Measurements from ENCODE around the gene FAM83F.

FAM83F gene

GRCh38 chr22:39995393-39996252 lies 869 bp downstream of the FAM83F start:
- no peak for FAIRE-seq

DNA sequence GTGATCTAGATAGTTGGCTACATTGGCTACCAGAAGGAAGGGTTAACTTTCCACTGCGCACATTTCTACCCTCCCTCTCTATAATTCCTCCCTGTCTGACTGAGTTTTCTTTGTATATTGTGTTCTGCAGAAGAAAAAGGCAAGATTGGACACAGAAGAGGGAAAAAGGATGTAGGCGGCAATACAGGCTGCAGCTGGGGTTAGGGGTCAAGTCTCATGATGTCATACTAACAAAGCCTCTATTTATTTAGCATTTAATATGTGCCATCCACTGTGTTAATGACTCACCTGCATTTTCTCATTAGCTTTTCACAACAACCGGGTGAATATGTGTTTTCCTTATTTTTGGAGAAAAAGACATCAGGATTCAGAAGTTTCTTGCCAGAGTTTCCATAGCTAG lies 2.0 kb downstream of the FAM83F start:
- no peak for FAIRE-seq

GRCh38 chr22:39997421-39997820 lies 2.7 kb downstream of the FAM83F start:
- no peak for FAIRE-seq

- FAIRE-seq = no peak
Measured at GRCh38 chr22:39997939-39998726, 3.4 kb downstream of the FAM83F start.

DNA sequence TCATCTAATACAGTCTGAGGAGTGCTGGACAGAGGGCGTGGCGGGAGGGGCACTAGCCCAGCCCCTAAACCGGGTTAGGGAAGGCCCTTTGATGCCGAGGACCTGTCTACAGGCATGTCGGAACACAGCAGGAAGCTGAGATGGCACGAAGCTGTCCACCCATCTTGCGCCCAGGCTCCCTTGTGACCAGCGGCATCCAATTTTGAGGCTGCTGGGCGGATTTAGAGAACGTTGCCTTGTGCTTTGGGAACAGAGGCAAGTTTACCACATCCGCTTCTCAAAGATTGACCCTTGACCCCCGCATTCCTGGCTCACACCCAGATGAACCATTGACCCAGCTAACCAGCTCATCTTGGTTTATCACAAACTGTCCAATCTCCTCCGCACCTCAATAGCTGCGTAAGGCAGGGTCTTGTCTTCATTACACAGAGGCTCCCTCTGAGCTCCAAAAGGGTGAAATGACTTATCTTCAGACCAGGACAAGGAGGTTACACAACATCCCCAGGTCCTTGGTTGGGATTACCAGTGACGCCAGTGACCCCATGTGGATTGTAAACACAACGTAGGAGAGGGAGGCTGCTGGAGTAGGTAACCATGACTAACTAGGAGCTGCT lies 4.5 kb downstream of the FAM83F start:
- no peak for FAIRE-seq

GRCh38 chr22:40000171-40000570 lies 5.4 kb downstream of the FAM83F start:
- no peak for FAIRE-seq

DNA sequence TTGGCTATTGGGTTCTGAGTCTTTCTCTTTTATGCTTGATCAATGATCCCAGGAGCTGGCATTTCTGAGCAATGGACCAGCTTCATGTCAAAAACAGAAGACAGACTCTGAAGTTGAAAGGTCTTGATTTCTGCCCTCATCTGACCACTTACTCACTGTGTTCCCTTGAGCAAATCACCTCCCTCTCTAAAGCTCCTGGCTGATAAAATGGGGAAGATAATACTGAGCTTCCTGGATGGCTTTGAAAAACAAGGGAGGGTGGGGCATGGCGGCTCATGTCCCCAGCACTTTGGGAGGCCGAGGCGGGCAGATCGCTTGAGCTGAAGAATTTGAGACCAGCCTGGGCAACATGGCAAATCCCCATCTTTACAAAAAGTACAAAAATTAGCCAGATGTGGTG lies 6.4 kb downstream of the FAM83F start:
- no peak for FAIRE-seq

DNA sequence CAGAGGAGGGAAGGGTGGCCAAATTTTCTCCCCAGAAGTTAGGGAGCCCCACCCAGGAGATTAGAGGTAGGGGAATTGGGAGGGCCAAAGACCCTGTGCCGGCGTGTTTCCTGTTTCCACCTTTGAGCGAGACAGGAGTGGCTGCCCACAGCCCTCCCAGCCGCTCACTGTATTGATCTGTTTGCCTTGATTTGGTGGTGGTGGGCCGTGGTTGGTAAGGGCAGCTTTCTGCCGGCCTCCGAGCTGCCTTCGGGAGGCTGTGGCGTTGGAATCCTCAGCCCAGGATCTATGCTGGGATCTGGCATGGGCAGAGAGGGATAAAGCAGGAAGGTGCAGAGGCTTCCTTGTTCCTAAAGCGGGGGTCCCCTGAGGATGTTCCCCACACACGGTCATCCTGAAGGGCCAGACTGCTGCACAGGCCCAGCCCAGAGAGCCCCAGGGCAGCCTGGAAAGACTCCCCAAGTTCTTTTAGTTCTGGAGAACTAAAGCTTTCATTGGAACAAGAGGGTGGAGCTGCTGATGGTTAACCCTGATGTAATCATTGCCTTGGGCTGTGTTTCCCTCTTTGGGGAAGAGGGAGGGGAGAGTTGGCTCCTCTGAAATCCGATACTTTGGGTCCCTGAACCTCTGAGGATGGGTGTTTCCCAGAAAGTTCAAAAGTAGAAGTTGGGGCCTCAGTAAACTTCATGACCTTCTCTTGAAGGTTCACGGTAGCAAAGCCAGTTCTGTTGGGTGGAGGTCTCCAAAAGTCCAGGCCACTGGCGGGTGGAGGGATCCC lies 7.2 kb downstream of the FAM83F start:
- no peak for FAIRE-seq

DNA sequence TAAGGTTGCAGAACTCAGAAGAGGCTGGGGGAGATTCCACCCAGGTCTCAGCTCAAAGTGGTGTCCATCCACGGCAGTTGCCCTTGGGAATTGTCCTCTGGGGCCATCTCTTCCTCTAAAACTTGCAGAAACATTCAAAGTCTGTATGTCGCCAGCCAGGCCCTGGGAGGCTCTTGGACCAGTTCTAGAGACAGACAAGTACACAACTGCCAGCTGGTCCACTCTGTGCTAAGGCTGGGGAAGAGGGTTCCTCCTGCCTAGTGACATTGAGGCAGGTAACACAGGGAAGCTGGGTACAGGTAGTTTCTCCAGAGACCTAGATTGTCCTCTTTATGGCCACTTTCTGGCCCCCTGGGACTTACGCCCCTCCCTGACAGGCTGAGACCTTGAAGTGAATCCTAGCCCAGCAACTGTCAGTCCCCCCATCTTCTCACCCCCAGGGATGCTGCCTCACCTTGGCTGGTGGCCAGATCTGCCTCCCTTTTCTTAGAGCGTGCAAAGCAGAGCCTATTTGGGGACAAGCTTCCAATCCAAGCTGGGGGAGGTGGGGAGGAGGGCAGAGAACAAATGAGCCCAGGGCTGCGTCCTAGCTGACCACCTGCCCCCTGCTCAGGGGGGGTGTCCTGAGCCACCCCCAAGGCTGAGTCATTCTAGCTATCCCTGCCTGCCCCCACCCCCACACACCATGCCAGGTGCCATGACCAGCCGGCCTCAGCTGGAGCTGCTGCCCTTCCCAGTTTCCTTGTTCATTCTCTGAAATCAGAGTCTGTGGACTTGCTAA lies 8.4 kb downstream of the FAM83F start:
- FAIRE-seq = no peak

DNA sequence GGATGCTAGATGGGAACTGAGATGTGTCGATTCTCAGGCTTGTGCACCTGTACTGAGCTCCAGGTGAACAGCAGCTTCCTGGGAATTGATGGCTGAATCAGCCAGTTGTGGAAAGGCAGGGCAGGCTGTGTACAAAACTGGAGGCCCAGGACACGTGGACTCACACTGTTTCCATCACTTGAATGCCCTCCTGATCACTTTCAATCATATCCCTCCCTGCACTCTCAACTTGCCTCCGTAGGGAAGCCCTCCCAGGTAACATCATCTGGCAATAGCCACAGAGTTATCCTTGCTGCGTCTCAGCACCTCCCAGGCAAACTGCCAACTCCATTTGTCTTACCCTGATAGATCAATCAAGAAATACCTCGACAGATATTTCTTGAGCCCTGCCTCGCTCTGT lies 10.1 kb downstream of the FAM83F start:
- FAIRE-seq = no peak

DNA sequence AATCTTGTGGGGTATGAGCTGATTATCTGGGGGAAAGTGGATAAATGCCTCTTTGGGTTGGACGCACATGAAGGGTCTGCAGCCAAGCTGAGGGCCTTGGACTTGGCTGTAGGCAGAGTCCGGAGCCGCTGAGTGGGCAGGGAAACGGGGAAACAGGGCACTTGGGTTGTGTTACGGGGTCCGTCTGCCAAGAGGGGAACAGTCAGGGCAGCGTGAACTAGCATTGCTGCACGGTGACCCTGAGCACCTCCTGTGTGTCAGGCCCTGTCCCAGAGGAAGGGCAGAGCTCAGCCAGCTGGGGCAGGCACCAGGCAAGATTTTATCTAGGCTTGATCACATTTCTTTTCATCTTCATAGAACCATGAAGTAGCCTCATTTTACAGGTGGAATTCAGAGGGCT lies 11.9 kb downstream of the FAM83F start:
- FAIRE-seq = no peak

- no peak for FAIRE-seq
Measured at GRCh38 chr22:40007853-40008710, 13.3 kb downstream of the FAM83F start.

DNA sequence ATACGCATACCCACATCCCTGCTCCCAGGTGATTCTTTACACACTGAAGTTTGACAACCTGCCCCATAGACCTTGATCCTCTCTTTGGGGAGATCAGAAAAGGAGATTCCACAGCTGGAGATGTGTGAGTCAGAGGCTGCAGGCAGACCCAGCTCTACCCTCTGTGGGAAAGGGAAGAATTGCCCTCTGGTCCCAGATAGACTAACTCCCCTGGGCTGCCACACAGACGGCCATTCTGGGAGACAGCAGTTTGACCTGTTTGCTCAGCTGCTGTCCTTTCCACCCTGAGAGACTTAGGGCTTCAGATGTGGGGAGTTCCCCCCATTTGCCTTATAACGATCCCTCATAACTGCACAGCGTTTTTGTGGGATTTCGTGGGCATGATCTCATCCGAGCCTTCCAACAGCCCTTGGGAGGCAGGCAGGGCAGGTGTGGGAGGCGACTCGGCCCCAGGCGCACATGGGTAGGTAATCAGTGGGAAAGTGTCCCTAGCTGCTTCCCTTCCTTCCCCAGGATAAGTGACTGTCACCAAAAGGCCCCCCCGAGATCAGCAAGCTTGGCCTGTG lies 14.1 kb downstream of the FAM83F start:
- FAIRE-seq = no peak

DNA sequence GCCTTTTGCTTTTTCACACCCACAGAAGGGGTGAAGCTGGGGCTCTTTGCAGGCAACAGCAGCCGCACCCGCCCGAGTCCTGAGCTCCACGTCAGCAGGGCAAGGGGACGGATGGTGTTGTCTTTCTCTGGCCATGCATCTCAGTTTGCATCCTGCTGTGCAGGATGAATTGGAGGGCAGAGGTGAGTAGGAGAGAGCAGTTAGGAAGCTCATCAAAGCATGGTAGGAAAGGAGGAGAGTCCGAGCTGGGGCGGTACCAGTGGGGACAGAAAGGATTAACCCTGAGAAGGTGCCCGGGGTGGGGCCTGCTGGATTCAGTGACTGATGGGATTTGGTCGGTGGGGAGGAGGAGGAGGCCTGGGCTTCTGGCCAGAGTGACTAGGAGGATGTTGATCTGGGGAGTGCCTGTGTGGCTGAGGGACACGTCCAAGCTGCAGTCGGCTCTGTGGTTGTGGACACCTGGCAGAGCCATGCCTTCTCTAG lies 14.6 kb downstream of the FAM83F start:
- no peak for FAIRE-seq

- no peak for FAIRE-seq
Measured at GRCh38 chr22:40009951-40010671, 15.4 kb downstream of the FAM83F start.

DNA sequence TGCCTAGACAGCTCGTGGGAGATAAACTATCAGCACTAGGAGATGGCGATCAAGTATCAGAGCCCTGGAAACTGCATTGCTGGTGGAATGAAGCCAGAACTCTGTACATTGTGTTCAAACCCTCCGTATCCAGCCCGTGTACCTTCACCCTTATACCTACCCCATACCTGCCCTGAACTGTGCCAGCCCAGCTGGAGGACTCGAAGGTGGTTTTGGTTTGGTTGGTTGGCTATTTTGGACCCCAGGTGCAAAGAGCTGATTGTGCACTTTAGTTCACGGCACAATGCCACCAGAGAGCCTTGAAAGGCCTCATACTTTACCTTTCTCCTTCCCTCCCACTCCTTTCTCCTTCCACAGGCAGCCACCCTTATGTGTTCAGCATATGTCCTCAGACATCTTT lies 16.0 kb downstream of the FAM83F start:
- FAIRE-seq = no peak

- no peak for FAIRE-seq
Measured at GRCh38 chr22:40014667-40015248, 20.0 kb downstream of the FAM83F start.

DNA sequence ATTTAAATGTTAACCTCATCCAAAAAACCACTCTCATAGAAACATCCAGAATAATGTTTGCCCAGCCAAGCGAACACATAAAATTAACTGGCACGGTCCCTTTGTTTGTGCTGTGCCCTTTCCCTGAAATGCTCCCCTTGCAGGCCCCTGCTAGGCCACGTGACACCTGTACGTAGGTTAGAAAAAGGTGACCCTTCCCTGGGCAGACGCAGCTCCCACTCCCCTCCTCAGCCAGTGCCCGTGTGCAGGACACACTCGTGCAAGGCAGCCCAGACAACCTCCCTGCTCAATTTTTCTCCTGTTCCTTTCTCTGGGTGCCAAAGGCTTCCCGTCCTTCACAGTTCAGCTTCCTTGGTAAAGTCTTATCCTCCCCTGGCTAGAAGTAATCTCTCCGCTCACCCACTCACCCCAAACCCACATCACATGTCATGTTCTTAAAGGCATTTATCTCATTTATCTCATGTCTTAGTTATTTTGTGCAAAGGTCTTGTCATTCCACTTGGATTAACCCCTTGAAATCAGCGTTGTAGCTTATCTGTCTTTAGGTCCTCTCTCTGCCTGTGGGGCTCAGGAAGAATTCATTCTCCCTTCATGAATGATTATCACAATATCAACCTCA lies 20.7 kb downstream of the FAM83F start:
- no peak for FAIRE-seq

- no peak for FAIRE-seq
Measured at GRCh38 chr22:40018051-40018450, 23.3 kb downstream of the FAM83F start.
